ENCODE results near the gene COMP. TPM values are rescaled to one million over a fixed set of nuclear protein-coding genes. Genes with fewer than 3 reads are reported as not detected.

COMP gene
- total RNA-seq, 1 experiment from 2014 or later, result 0.69 TPM

GRCh38 chr19:18763674-18764590 lies 27.2 kb downstream of the COMP start:
- DNase-seq (ENCODE audit: low read depth, low spot score), result no peak
- in situ Hi-C loops (cut with HindIII; ENCODE audit: low pct_unique_long_range_greater_than_20kb, low sequenced_read_pairs) (no loop called here), intact Hi-C loops (cut with micrococcal nuclease; ENCODE audit: unreplicated experiment) (no loop called here)
- Histone ChIP-seq H3K9me3 (ENCODE audit: control insufficient read depth, insufficient read depth, low read depth, low read length) (no peaks in the 10 kb centered on the region), H3K4me1 (ENCODE audit: control insufficient read depth, insufficient read depth, low read length) (0 out of 2 replicates have a peak, but pooled peaks cover 3% of the 10 kb centered on the region), H3K27ac (ENCODE audit: low read length) (no peak overlapping the region), H3K4me3 (ENCODE audit: low read depth in 2 of 2, low read length in 2 of 2) (no peak overlapping the region), H3K27me3 (ENCODE audit: control insufficient read depth, insufficient read depth, low read length) (no peaks in the 10 kb centered on the region), H3K36me3 (ENCODE audit: control insufficient read depth, insufficient read depth, low read length) (no peaks in the 10 kb centered on the region)
- peak; percentile 26; the same call in 1 of the 2 replicates for ATAC-seq
- CTCF ChIA-PET, result interaction anchor here (0.6 kb wide), 1 partner anchor 14 kb away, joined by 9 read pairs; no protein-coding TSS in a partner anchor
- BruUV-seq (replicated peaks), result no TSS peak
- POLR2A ChIA-PET, result no interaction called here
- TF ChIP-seq TCF7L2 (IDR thresholded peaks at IDR 0.05; ENCODE audit: low read depth, low read length), result no peak
- TF ChIP-seq, protein P1, sequence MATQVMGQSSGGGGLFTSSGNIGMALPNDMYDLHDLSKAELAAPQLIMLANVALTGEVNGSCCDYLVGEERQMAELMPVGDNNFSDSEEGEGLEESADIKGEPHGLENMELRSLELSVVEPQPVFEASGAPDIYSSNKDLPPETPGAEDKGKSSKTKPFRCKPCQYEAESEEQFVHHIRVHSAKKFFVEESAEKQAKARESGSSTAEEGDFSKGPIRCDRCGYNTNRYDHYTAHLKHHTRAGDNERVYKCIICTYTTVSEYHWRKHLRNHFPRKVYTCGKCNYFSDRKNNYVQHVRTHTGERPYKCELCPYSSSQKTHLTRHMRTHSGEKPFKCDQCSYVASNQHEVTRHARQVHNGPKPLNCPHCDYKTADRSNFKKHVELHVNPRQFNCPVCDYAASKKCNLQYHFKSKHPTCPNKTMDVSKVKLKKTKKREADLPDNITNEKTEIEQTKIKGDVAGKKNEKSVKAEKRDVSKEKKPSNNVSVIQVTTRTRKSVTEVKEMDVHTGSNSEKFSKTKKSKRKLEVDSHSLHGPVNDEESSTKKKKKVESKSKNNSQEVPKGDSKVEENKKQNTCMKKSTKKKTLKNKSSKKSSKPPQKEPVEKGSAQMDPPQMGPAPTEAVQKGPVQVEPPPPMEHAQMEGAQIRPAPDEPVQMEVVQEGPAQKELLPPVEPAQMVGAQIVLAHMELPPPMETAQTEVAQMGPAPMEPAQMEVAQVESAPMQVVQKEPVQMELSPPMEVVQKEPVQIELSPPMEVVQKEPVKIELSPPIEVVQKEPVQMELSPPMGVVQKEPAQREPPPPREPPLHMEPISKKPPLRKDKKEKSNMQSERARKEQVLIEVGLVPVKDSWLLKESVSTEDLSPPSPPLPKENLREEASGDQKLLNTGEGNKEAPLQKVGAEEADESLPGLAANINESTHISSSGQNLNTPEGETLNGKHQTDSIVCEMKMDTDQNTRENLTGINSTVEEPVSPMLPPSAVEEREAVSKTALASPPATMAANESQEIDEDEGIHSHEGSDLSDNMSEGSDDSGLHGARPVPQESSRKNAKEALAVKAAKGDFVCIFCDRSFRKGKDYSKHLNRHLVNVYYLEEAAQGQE (IDR thresholded peaks at IDR 0.05; ENCODE audit: insufficient read depth in 1 of 2, low read depth in 2 of 2, low read length in 1 of 2), result no peak
- TF ChIP-seq CTCF (IDR thresholded peaks at IDR 0.05), result no peak

- ATAC-seq, result no peak
These were observed 28.7 kb downstream of the COMP start for GRCh38 chr19:18762125-18763023.

More at GRCh38 chr19:18762125-18763023, 28.7 kb downstream of the COMP start:
- Histone ChIP-seq H3K27ac (ENCODE audit: low read length) (no peak overlapping the region), H3K36me3 (ENCODE audit: control insufficient read depth, insufficient read depth, low read length) (no peaks in the 10 kb centered on the region), H3K9me3 (ENCODE audit: control insufficient read depth, insufficient read depth, low read depth, low read length) (no peaks in the 10 kb centered on the region), H3K4me1 (ENCODE audit: control insufficient read depth, insufficient read depth, low read length) (0 out of 2 replicates have a peak, but pooled peaks cover 3% of the 10 kb centered on the region), H3K27me3 (ENCODE audit: control insufficient read depth, insufficient read depth, low read length) (no peaks in the 10 kb centered on the region), H3K4me3 (ENCODE audit: low read depth in 2 of 2, low read length in 2 of 2) (no peak overlapping the region)
- intact Hi-C loops (cut with micrococcal nuclease; ENCODE audit: unreplicated experiment), result no loop called here
- ChIA-PET CTCF (no interaction called here), POLR2A (no interaction called here)
- TF ChIP-seq POLR2AphosphoS5 (IDR thresholded peaks at IDR 0.05; ENCODE audit: low read depth, low read length) (no peak), CTCF (IDR thresholded peaks at IDR 0.05) (no peak), TCF7L2 (IDR thresholded peaks at IDR 0.05; ENCODE audit: low read depth, low read length) (no peak), SIN3A (IDR thresholded peaks at IDR 0.05; ENCODE audit: borderline replicate concordance, insufficient read depth, low read depth, low read length) (no peak)
- TF ChIP-seq, protein P1 (IDR thresholded peaks at IDR 0.05; ENCODE audit: insufficient read depth in 1 of 2, low read depth in 2 of 2, low read length in 1 of 2), result no peak
- BruUV-seq (replicated peaks), result no TSS peak
- DNase-seq (ENCODE audit: low read depth, low spot score), result no peak
- in situ Hi-C loops (cut with HindIII; ENCODE audit: low pct_unique_long_range_greater_than_20kb, low sequenced_read_pairs), result no loop called here
